Globus pallidus (tissue), 1 donor: ENCODE data around the gene NT5E.

Source experiments
- DNase-seq: peaks from one replicate; pipeline ENCODE4 v3.0.0-alpha.2; 2015; ENCODE audit warnings: low spot score

The NT5E gene

GRCh38 chr6:85460154-85460920, 10.5 kb downstream of the NT5E start:
- DNase-seq = no peak

GRCh38 chr6:85460921-85461797, 11.3 kb downstream of the NT5E start:
- no peak for DNase-seq

GRCh38 chr6:85461798-85462170, 11.9 kb downstream of the NT5E start:
- no peak for DNase-seq

- peak; percentile 29 for DNase-seq
Measured at GRCh38 chr6:85462673-85463072, 12.8 kb downstream of the NT5E start.

GRCh38 chr6:85463621-85464259, 13.9 kb downstream of the NT5E start:
- DNase-seq = no peak

- no peak for DNase-seq
Measured at GRCh38 chr6:85464260-85464644, 14.4 kb downstream of the NT5E start.

GRCh38 chr6:85464722-85465150, 14.9 kb downstream of the NT5E start:
- DNase-seq = no peak

- no peak for DNase-seq
Measured at GRCh38 chr6:85465762-85466161, 15.9 kb downstream of the NT5E start.

- DNase-seq = no peak
Measured at GRCh38 chr6:85468326-85468725, 18.4 kb downstream of the NT5E start.

GRCh38 chr6:85469276-85470022, 19.6 kb downstream of the NT5E start:
- no peak for DNase-seq

GRCh38 chr6:85470023-85470410, 20.1 kb downstream of the NT5E start:
- DNase-seq = no peak

- DNase-seq = no peak
Measured at GRCh38 chr6:85472744-85473143, 22.9 kb downstream of the NT5E start.

- no peak for DNase-seq
Measured at GRCh38 chr6:85473748-85474147, 23.9 kb downstream of the NT5E start.

GRCh38 chr6:85476532-85476931, 26.6 kb downstream of the NT5E start:
- DNase-seq = no peak

GRCh38 chr6:85479208-85479607, 29.3 kb downstream of the NT5E start:
- no peak for DNase-seq

GRCh38 chr6:85482206-85482904, 32.5 kb downstream of the NT5E start:
- no peak for DNase-seq

GRCh38 chr6:85482905-85483700, 33.2 kb downstream of the NT5E start:
- DNase-seq = peak; percentile 48

GRCh38 chr6:85483846-85484245, 34.0 kb downstream of the NT5E start:
- DNase-seq = no peak

- DNase-seq = no peak
Measured at GRCh38 chr6:85484948-85485347, 35.1 kb downstream of the NT5E start.

GRCh38 chr6:85490516-85491248, 40.8 kb downstream of the NT5E start:
- DNase-seq = no peak
